Hepatocyte (in vitro differentiated cells): ENCODE data around the gene PANK3.

Experiments
- EZH2 ChIP-seq: fragments of 200-600 bp; sonication (generic); IDR thresholded peaks from 2 replicates; pipeline ENCODE4 v1.6.1; 2016; ENCODE audit warnings: antibody characterized with exemption, mild to moderate bottlenecking, borderline replicate concordance
- TF ChIP-seq, protein P1 (sequence below): fragments of 200-600 bp; sonication (generic); IDR thresholded peaks from 2 replicates; pipeline ENCODE4 v1.5.1; 2016; ENCODE audit warnings: antibody characterized with exemption, mild to moderate bottlenecking; ENCODE audit not compliant: poor library complexity

DNA sequence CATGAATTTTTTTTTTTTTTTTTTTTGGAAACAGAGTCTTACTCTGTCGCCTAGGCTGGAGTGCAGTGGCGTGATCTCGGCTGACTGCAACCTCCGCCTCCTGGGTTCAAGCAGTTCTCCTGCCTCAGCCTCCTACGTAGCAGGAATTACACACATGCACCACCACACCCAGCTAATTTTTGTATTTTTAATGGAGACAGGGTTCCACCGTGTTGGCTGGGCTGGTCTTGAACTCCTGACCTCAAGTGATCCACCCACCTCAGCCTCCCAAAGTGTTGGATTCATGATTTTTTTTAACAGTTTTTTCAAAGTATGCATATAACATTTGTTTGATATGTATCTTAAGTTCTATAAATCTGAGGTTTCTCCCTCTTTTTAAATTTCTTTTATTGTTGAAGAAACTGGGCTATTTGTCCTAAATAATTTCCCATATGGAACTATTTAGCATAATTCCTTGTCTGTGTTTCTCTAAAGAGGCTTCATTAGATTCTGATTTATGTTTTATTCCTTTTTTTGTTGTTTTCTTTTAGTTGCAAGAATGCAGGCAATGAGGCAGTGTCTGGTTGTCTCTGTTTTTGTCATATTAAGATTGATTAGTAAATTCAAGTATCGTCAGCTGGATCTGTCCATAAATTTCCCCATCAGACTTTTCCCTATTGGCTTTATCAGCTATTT is 76.5 kb downstream of the PANK3 start:
- TF ChIP-seq, protein P1, sequence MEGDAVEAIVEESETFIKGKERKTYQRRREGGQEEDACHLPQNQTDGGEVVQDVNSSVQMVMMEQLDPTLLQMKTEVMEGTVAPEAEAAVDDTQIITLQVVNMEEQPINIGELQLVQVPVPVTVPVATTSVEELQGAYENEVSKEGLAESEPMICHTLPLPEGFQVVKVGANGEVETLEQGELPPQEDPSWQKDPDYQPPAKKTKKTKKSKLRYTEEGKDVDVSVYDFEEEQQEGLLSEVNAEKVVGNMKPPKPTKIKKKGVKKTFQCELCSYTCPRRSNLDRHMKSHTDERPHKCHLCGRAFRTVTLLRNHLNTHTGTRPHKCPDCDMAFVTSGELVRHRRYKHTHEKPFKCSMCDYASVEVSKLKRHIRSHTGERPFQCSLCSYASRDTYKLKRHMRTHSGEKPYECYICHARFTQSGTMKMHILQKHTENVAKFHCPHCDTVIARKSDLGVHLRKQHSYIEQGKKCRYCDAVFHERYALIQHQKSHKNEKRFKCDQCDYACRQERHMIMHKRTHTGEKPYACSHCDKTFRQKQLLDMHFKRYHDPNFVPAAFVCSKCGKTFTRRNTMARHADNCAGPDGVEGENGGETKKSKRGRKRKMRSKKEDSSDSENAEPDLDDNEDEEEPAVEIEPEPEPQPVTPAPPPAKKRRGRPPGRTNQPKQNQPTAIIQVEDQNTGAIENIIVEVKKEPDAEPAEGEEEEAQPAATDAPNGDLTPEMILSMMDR, result no peak
- no peak for TF ChIP-seq EZH2
